Neural cell (in vitro differentiated cells): Measurements from ENCODE around the gene SELENOV. TPM values are rescaled to one million over a fixed set of nuclear protein-coding genes. Genes with fewer than 3 reads are reported as not detected.

Experiments used
- H2AFZ ChIP-seq: fragments of 200-600, 300-800 bp; sonication (generic), shearing (Covaris generic); 2 replicates; pipeline ENCODE4 v1.6.0; 2014; ENCODE audit warnings: low read depth, mild to moderate bottlenecking, antibody characterized with exemption, low read length, moderate library complexity
- H3F3A ChIP-seq: fragments of 200-600 bp; shearing (Covaris generic); 2 replicates; pipeline ENCODE4 v1.6.1; 2016; ENCODE audit warnings: mild to moderate bottlenecking, moderate library complexity, mixed read lengths, antibody characterized with exemption, low read length; ENCODE audit not compliant: insufficient read depth, poor library complexity, severe bottlenecking
- H3K27ac ChIP-seq: fragments of 200-600, 300-800 bp; sonication (generic), shearing (Covaris generic); 2 replicates; pipeline ENCODE4 v1.5.1; 2014; ENCODE audit warnings: mild to moderate bottlenecking, low read length, moderate library complexity
- H3K27me3 ChIP-seq: fragments of 300-800, 200-600 bp; sonication (generic), shearing (Covaris generic); 2 replicates; pipeline ENCODE4 v1.6.0; 2014; ENCODE audit warnings: mild to moderate bottlenecking, low read depth, low read length, moderate library complexity; ENCODE audit not compliant: insufficient read depth
- H3K36me3 ChIP-seq: fragments of 300-800, 200-600 bp; sonication (generic), shearing (Covaris generic); 2 replicates; pipeline ENCODE4 v1.5.1; 2014; ENCODE audit warnings: mild to moderate bottlenecking, antibody characterized with exemption, low read length, moderate library complexity; ENCODE audit not compliant: insufficient read depth
- H3K4me2 ChIP-seq: fragments of 300-800, 200-600 bp; sonication (generic), shearing (Covaris generic); 2 replicates; pipeline ENCODE4 v1.6.0; 2014; ENCODE audit warnings: mild to moderate bottlenecking, low read length
- H3K4me3 ChIP-seq: fragments of 300-800, 200-600 bp; sonication (generic), shearing (Covaris generic); 2 replicates; pipeline ENCODE4 v1.5.1; 2014; ENCODE audit warnings: mild to moderate bottlenecking, low read length, moderate library complexity
- H3K79me2 ChIP-seq: fragments of 200-600 bp; shearing (Covaris generic); replicated peaks from 2 replicates; pipeline ENCODE4 v1.6.0; 2014; ENCODE audit warnings: mild to moderate bottlenecking, low read length, moderate library complexity; ENCODE audit not compliant: insufficient read depth
- H3K9ac ChIP-seq: fragments of 300-800, 200-600 bp; sonication (generic), shearing (Covaris generic); 2 replicates; pipeline ENCODE4 v1.6.1; 2016; ENCODE audit warnings: mild to moderate bottlenecking, low read length, mixed read lengths
- H3K9me2 ChIP-seq: fragments of 200-600 bp; shearing (Covaris generic); 2 replicates; pipeline ENCODE4 v1.6.1; 2016; ENCODE audit warnings: mild to moderate bottlenecking, low read length, mixed read lengths; ENCODE audit not compliant: insufficient read depth
- H3K9me3 ChIP-seq: fragments of 200-600, 300-800 bp; sonication (generic), shearing (Covaris generic); 2 replicates; pipeline ENCODE4 v1.6.1; 2016; ENCODE audit warnings: mild to moderate bottlenecking, mixed run types, low read length, moderate library complexity, mixed read lengths
- H4K20me1 ChIP-seq: fragments of 200-600 bp; shearing (Covaris generic); 2 replicates; pipeline ENCODE4 v1.6.1; 2016; ENCODE audit warnings: mild to moderate bottlenecking, mixed run types; ENCODE audit not compliant: insufficient read depth
- CTCF ChIP-seq: fragments of 450-650 bp; IDR thresholded peaks from 2 replicates; pipeline ENCODE4 v1.5.1; 2014; ENCODE audit warnings: antibody characterized with exemption, mild to moderate bottlenecking, moderate library complexity; ENCODE audit not compliant: poor library complexity, severe bottlenecking
- EP300 ChIP-seq: fragments of 450-650 bp; conservative IDR thresholded peaks from 2 replicates; pipeline ENCODE4 v1.6.1; 2014; ENCODE audit warnings: antibody characterized with exemption, mild to moderate bottlenecking, moderate library complexity; ENCODE audit not compliant: poor library complexity, severe bottlenecking
- EZH2 ChIP-seq: fragments of 200-600, 300-800 bp; shearing (Covaris generic), sonication (generic); IDR thresholded peaks from 2 replicates; pipeline ENCODE4 v1.6.1; 2014; ENCODE audit warnings: antibody characterized with exemption, low read length, borderline replicate concordance, mild to moderate bottlenecking; ENCODE audit not compliant: insufficient read depth, poor library complexity, severe bottlenecking
- MXI1 ChIP-seq: fragments of 450-650 bp; conservative IDR thresholded peaks from 2 replicates; pipeline ENCODE4 v1.6.1; 2014; ENCODE audit warnings: antibody characterized with exemption, mild to moderate bottlenecking; ENCODE audit not compliant: poor library complexity, severe bottlenecking
- POLR2AphosphoS5 ChIP-seq: IDR thresholded peaks from 2 replicates; pipeline ENCODE4 v1.6.1; 2012
- RAD21 ChIP-seq: fragments of 450-650 bp; conservative IDR thresholded peaks from 2 replicates; pipeline ENCODE4 v1.6.1; 2014; ENCODE audit warnings: antibody characterized with exemption, mild to moderate bottlenecking, moderate library complexity
- REST ChIP-seq: IDR thresholded peaks from 2 replicates; pipeline ENCODE4 v1.6.1; 2012; ENCODE audit warnings: borderline replicate concordance
- SMC3 ChIP-seq: fragments of 450-650 bp; conservative IDR thresholded peaks from 2 replicates; pipeline ENCODE4 v1.6.1; 2014; ENCODE audit warnings: antibody characterized with exemption, mild to moderate bottlenecking, moderate library complexity; ENCODE audit not compliant: poor library complexity
- TAF1 ChIP-seq: IDR thresholded peaks from 2 replicates; pipeline ENCODE4 v1.6.1; 2012; ENCODE audit warnings: low read depth
- polyA plus RNA-seq: library from polyadenylated mRNA; depleted of rRNA; stranded (reverse); fragments of >200 nt; gene quantifications from 2 replicates; pipeline ENCODE4 v1.2.3, GENCODE V29; 2014

The SELENOV gene
- polyA plus RNA-seq, 1 donor from 2014 or later, result 1.3 TPM

GRCh38 chr19:39566064-39566463, 51.1 kb downstream of the SELENOV start:
- H3K9ac ChIP-seq, result no peak overlapping the region
- H2AFZ ChIP-seq, result no peak overlapping the region
- peaks cover 11% of the 10 kb centered on the region for H3K27me3 ChIP-seq
- H3K27ac ChIP-seq, result no peak overlapping the region
- H3K9me3 ChIP-seq, result no peaks in the 10 kb centered on the region
- no peaks in the 10 kb centered on the region for H3K79me2 ChIP-seq
- TF ChIP-seq TAF1 (no peak), CTCF (no peak), RAD21 (no peak), MXI1 (no peak), SMC3 (no peak), REST (no peak), EP300 (no peak), EZH2 (no peak), POLR2AphosphoS5 (no peak)
- no peak overlapping the region for H3K4me2 ChIP-seq
- no peaks in the 10 kb centered on the region for H3K36me3 ChIP-seq
- no peaks in the 10 kb centered on the region for H3K9me2 ChIP-seq
- H3K4me3 ChIP-seq, result no peak overlapping the region
- H3F3A ChIP-seq, result no peaks in the 10 kb centered on the region
- H4K20me1 ChIP-seq, result no peaks in the 10 kb centered on the region

- no peak overlapping the region for H3K9ac ChIP-seq
- no peak overlapping the region for H2AFZ ChIP-seq
- no peaks in the 10 kb centered on the region for H4K20me1 ChIP-seq
- no peaks in the 10 kb centered on the region for H3F3A ChIP-seq
- H3K9me2 ChIP-seq, result no peaks in the 10 kb centered on the region
- H3K36me3 ChIP-seq, result no peaks in the 10 kb centered on the region
- no peaks in the 10 kb centered on the region for H3K79me2 ChIP-seq
- no peak for TF ChIP-seq EZH2
- TF ChIP-seq CTCF, result no peak
- TF ChIP-seq POLR2AphosphoS5, result no peak
- TF ChIP-seq EP300, result no peak
- no peak for TF ChIP-seq MXI1
- TF ChIP-seq TAF1, result no peak
- TF ChIP-seq REST, result no peak
- TF ChIP-seq SMC3, result no peak
- no peak for TF ChIP-seq RAD21
- H3K27ac ChIP-seq, result no peak overlapping the region
- no peak overlapping the region for H3K4me3 ChIP-seq
- H3K4me2 ChIP-seq, result no peak overlapping the region
- H3K9me3 ChIP-seq, result no peaks in the 10 kb centered on the region
- H3K27me3 ChIP-seq, result peaks cover 11% of the 10 kb centered on the region
Observed at GRCh38 chr19:39568604-39569003, 53.7 kb downstream of the SELENOV start.
